HEK293 (cell line): ENCODE measurements around the gene ANKRD44.

Experiments used
- CTCF ChIA-PET: fragments of 350-600 bp; formaldehyde crosslinking; extraction: SDS; loops from one replicate; lab custom pipeline; 2021; ENCODE audit warnings: antibody characterized with exemption; lab: Yijun Ruan, JAX
- POLR2A ChIA-PET: fragments of 300-600 bp; formaldehyde crosslinking; extraction: SDS; loops from one replicate; lab custom pipeline; 2020; ENCODE audit warnings: antibody characterized with exemption, inconsistent platforms; lab: Yijun Ruan, JAX
- H3K27ac ChIP-seq: fragments of 200-500 bp; sonication (Bioruptor generic); 2 replicates; pipeline ENCODE4 v1.5.1; 2014; ENCODE audit warnings: low read depth, low read length, control low read depth, inconsistent platforms; ENCODE audit errors: extremely low read depth
- H3K36me3 ChIP-seq, 2 experiments: fragments of 200-500 bp in 1 of 2; sonication (Bioruptor generic) in 1 of 2; 1 replicate in 1 of 2; 2 replicates in 1 of 2; pipeline ENCODE4 v1.5.1; 2014 to 2017; ENCODE audit warnings: inconsistent platforms in 2 of 2, low read length in 2 of 2; ENCODE audit not compliant: control insufficient read depth in 2 of 2, insufficient read depth in 1 of 2
- H3K4me1 ChIP-seq: fragments of 200-500 bp; sonication (Bioruptor generic); 2 replicates; pipeline ENCODE4 v1.5.1; 2014; ENCODE audit warnings: mild to moderate bottlenecking, low read length, inconsistent platforms; ENCODE audit not compliant: control insufficient read depth, insufficient read depth
- H3K4me3 ChIP-seq: 2 replicates; pipeline ENCODE4 v1.5.1; 2011; ENCODE audit warnings: low read depth, mild to moderate bottlenecking, control low read depth, low read length, moderate library complexity
- H3K9me3 ChIP-seq: fragments of 200-500 bp; sonication (Bioruptor generic); 2 replicates; pipeline ENCODE4 v1.5.1; 2014; ENCODE audit warnings: low read depth, low read length, inconsistent platforms; ENCODE audit not compliant: control insufficient read depth, insufficient read depth
- EGR2 ChIP-seq: fragments of 450-650 bp; formaldehyde crosslinking; IDR thresholded peaks from 2 replicates; pipeline ENCODE4 v1.5.1; 2016; ENCODE audit warnings: low read depth, missing biosample characterization, missing genetic modification characterization
- GLI2 ChIP-seq: fragments of 450-650 bp; formaldehyde crosslinking; IDR thresholded peaks from 2 replicates; pipeline ENCODE4; 2017; ENCODE audit warnings: missing biosample characterization, missing genetic modification characterization, low read depth, borderline replicate concordance
- OVOL3 ChIP-seq: fragments of 450-650 bp; formaldehyde crosslinking; IDR thresholded peaks from 2 replicates; pipeline ENCODE4 v1.5.1; 2016; ENCODE audit warnings: missing biosample characterization, missing genetic modification characterization
- SCRT2 ChIP-seq: fragments of 450-650 bp; formaldehyde crosslinking; IDR thresholded peaks from 2 replicates; pipeline ENCODE4 v1.5.1; 2016; ENCODE audit warnings: missing biosample characterization, missing genetic modification characterization
- ZBTB1 ChIP-seq: fragments of 450-650 bp; formaldehyde crosslinking; IDR thresholded peaks from 2 replicates; pipeline ENCODE4 v1.5.1; 2016; ENCODE audit warnings: missing biosample characterization, missing genetic modification characterization
- ZFP69B ChIP-seq: fragments of 450-650 bp; formaldehyde crosslinking; IDR thresholded peaks from 2 replicates; pipeline ENCODE4 v1.5.1; 2016; ENCODE audit warnings: missing biosample characterization, missing genetic modification characterization
- ZNF174 ChIP-seq: fragments of 450-650 bp; formaldehyde crosslinking; IDR thresholded peaks from 2 replicates; pipeline ENCODE4 v1.5.0; 2017; ENCODE audit warnings: missing biosample characterization, mild to moderate bottlenecking, missing genetic modification characterization
- ZNF214 ChIP-seq: fragments of 450-650 bp; formaldehyde crosslinking; IDR thresholded peaks from 2 replicates; pipeline ENCODE4 v1.5.1; 2017; ENCODE audit warnings: missing biosample characterization, mild to moderate bottlenecking, missing genetic modification characterization, borderline replicate concordance
- ZNF354C ChIP-seq: fragments of 450-650 bp; formaldehyde crosslinking; IDR thresholded peaks from 2 replicates; pipeline ENCODE4 v1.5.1; 2016; ENCODE audit warnings: missing biosample characterization, missing genetic modification characterization, low read depth, borderline replicate concordance
- ZNF416 ChIP-seq: fragments of 450-650 bp; formaldehyde crosslinking; IDR thresholded peaks from 2 replicates; pipeline ENCODE4 v1.5.1; 2016; ENCODE audit warnings: missing biosample characterization, missing genetic modification characterization
- ZNF501 ChIP-seq: fragments of 450-650 bp; formaldehyde crosslinking; IDR thresholded peaks from 2 replicates; pipeline ENCODE4 v1.5.1; 2016; ENCODE audit warnings: missing biosample characterization, missing genetic modification characterization
- ZNF596 ChIP-seq: fragments of 450-650 bp; IDR thresholded peaks from 2 replicates; pipeline ENCODE4 v1.5.0; 2018; ENCODE audit warnings: missing biosample characterization, mild to moderate bottlenecking, missing genetic modification characterization, moderate library complexity
- ZNF621 ChIP-seq: fragments of 450-650 bp; formaldehyde crosslinking; IDR thresholded peaks from 2 replicates; pipeline ENCODE4 v1.5.1; 2017; ENCODE audit warnings: missing biosample characterization, missing genetic modification characterization
- ZNF747 ChIP-seq: fragments of 450-650 bp; formaldehyde crosslinking; IDR thresholded peaks from 2 replicates; pipeline ENCODE4 v1.5.1; 2016; ENCODE audit warnings: missing biosample characterization, missing genetic modification characterization
- ZXDB ChIP-seq: fragments of 450-650 bp; formaldehyde crosslinking; IDR thresholded peaks from 2 replicates; pipeline ENCODE4 v1.5.1; 2016; ENCODE audit warnings: missing biosample characterization, missing genetic modification characterization
- TF ChIP-seq, protein P1 (sequence below): fragments of 450-650 bp; formaldehyde crosslinking; IDR thresholded peaks from 2 replicates; pipeline ENCODE4 v1.5.1; 2017; ENCODE audit warnings: missing biosample characterization, missing genetic modification characterization
- TF ChIP-seq, protein P2 (sequence below): fragments of 450-650 bp; formaldehyde crosslinking; conservative IDR thresholded peaks from 2 replicates; pipeline ENCODE4 v1.5.1; 2016; ENCODE audit warnings: low read depth, missing biosample characterization, missing genetic modification characterization
- TF ChIP-seq, protein P3 (sequence below): fragments of 450-650 bp; formaldehyde crosslinking; IDR thresholded peaks from 2 replicates; pipeline ENCODE4 v1.5.1; 2016; ENCODE audit warnings: missing biosample characterization, missing genetic modification characterization
- TF ChIP-seq, protein P4 (sequence below): fragments of 450-650 bp; formaldehyde crosslinking; IDR thresholded peaks from 2 replicates; pipeline ENCODE4 v1.5.1; 2017; ENCODE audit warnings: missing biosample characterization, missing genetic modification characterization
- TF ChIP-seq, protein P5 (sequence below): fragments of 450-650 bp; formaldehyde crosslinking; IDR thresholded peaks from 2 replicates; pipeline ENCODE4 v1.5.1; 2016; ENCODE audit warnings: missing biosample characterization, missing genetic modification characterization

Gene ANKRD44

DNA sequence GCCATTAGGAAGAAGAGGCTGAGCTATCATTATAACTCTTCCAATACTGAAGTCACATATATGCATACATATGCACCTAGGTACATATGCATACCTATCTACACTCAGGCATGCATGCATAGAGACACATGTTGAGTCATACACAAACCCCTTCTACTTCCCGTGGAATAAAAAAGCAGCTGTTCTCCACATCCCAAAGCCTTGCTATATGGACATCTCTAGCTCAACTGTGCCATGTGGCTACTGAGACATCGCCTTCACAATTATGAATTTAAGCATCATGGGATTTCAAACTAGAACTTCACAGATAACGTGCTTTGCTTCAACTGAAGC, 120.5 kb downstream of the ANKRD44 start (continued):
- TF ChIP-seq, protein P1, sequence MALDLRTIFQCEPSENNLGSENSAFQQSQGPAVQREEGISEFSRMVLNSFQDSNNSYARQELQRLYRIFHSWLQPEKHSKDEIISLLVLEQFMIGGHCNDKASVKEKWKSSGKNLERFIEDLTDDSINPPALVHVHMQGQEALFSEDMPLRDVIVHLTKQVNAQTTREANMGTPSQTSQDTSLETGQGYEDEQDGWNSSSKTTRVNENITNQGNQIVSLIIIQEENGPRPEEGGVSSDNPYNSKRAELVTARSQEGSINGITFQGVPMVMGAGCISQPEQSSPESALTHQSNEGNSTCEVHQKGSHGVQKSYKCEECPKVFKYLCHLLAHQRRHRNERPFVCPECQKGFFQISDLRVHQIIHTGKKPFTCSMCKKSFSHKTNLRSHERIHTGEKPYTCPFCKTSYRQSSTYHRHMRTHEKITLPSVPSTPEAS (tag by site-specific recombination): no peak
- TF ChIP-seq EGR2 (no peak), ZNF214 (no peak), GLI2 (tag by site-specific recombination) (no peak), ZXDB (tag by site-specific recombination) (no peak), ZBTB1 (tag by site-specific recombination) (no peak), ZNF747 (tag by site-specific recombination) (no peak)
- TF ChIP-seq, protein P2, sequence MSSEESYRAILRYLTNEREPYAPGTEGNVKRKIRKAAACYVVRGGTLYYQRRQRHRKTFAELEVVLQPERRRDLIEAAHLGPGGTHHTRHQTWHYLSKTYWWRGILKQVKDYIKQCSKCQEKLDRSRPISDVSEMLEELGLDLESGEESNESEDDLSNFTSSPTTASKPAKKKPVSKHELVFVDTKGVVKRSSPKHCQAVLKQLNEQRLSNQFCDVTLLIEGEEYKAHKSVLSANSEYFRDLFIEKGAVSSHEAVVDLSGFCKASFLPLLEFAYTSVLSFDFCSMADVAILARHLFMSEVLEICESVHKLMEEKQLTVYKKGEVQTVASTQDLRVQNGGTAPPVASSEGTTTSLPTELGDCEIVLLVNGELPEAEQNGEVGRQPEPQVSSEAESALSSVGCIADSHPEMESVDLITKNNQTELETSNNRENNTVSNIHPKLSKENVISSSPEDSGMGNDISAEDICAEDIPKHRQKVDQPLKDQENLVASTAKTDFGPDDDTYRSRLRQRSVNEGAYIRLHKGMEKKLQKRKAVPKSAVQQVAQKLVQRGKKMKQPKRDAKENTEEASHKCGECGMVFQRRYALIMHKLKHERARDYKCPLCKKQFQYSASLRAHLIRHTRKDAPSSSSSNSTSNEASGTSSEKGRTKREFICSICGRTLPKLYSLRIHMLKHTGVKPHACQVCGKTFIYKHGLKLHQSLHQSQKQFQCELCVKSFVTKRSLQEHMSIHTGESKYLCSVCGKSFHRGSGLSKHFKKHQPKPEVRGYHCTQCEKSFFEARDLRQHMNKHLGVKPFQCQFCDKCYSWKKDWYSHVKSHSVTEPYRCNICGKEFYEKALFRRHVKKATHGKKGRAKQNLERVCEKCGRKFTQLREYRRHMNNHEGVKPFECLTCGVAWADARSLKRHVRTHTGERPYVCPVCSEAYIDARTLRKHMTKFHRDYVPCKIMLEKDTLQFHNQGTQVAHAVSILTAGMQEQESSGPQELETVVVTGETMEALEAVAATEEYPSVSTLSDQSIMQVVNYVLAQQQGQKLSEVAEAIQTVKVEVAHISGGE (tag by site-specific recombination): no peak
- TF ChIP-seq, protein P3, sequence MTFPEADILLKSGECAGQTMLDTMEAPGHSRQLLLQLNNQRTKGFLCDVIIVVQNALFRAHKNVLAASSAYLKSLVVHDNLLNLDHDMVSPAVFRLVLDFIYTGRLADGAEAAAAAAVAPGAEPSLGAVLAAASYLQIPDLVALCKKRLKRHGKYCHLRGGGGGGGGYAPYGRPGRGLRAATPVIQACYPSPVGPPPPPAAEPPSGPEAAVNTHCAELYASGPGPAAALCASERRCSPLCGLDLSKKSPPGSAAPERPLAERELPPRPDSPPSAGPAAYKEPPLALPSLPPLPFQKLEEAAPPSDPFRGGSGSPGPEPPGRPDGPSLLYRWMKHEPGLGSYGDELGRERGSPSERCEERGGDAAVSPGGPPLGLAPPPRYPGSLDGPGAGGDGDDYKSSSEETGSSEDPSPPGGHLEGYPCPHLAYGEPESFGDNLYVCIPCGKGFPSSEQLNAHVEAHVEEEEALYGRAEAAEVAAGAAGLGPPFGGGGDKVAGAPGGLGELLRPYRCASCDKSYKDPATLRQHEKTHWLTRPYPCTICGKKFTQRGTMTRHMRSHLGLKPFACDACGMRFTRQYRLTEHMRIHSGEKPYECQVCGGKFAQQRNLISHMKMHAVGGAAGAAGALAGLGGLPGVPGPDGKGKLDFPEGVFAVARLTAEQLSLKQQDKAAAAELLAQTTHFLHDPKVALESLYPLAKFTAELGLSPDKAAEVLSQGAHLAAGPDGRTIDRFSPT: no peak

DNA sequence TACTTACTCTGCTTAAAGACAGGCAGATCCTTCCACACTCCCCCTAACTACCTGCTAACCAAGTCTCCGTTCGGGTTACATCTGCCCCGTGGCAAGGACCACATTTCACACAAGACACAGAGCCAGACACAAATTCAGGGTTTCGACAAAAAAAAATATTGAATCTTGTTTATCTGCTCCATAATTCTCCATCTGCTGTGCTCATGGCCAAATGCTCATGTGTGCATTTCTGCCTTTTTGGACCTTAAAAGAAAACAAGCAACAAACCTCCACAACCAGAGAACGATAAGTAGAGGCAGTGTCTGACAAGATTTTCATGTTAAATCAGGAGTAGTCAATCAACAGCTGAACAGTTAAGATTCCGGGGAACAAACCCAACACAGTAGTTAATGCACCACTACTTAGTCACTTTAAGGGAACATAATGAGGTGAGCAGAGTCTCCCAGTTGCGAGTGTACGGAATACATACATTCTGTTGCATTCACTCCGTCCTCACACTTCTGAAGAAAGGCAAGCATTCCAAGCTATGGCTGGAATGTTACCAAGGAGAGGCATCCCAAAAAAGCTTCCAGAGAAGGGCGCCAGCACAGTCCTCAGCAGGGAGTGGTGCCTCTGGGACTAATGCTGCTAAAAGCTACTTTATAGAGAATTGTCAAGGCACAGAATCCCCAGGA, 121.0 kb downstream of the ANKRD44 start:
- no peaks in the 10 kb centered on the region for H3K4me1 ChIP-seq
- TF ChIP-seq ZNF174 (tag by site-specific recombination) (no peak), ZNF621 (no peak), ZNF354C (tag by site-specific recombination) (no peak), OVOL3 (tag by site-specific recombination) (no peak), SCRT2 (no peak), ZNF501 (tag by site-specific recombination) (no peak), ZFP69B (tag by site-specific recombination) (no peak), ZNF416 (tag by site-specific recombination) (no peak), ZNF596 (no peak)
- TF ChIP-seq, protein P4, sequence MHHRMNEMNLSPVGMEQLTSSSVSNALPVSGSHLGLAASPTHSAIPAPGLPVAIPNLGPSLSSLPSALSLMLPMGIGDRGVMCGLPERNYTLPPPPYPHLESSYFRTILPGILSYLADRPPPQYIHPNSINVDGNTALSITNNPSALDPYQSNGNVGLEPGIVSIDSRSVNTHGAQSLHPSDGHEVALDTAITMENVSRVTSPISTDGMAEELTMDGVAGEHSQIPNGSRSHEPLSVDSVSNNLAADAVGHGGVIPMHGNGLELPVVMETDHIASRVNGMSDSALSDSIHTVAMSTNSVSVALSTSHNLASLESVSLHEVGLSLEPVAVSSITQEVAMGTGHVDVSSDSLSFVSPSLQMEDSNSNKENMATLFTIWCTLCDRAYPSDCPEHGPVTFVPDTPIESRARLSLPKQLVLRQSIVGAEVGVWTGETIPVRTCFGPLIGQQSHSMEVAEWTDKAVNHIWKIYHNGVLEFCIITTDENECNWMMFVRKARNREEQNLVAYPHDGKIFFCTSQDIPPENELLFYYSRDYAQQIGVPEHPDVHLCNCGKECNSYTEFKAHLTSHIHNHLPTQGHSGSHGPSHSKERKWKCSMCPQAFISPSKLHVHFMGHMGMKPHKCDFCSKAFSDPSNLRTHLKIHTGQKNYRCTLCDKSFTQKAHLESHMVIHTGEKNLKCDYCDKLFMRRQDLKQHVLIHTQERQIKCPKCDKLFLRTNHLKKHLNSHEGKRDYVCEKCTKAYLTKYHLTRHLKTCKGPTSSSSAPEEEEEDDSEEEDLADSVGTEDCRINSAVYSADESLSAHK (tag by site-specific recombination): no peak
- TF ChIP-seq, protein P5, sequence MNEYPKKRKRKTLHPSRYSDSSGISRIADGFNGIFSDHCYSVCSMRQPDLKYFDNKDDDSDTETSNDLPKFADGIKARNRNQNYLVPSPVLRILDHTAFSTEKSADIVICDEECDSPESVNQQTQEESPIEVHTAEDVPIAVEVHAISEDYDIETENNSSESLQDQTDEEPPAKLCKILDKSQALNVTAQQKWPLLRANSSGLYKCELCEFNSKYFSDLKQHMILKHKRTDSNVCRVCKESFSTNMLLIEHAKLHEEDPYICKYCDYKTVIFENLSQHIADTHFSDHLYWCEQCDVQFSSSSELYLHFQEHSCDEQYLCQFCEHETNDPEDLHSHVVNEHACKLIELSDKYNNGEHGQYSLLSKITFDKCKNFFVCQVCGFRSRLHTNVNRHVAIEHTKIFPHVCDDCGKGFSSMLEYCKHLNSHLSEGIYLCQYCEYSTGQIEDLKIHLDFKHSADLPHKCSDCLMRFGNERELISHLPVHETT (tag by site-specific recombination): no peak
- POLR2A ChIA-PET: no interaction called here
- CTCF ChIA-PET: interaction anchor here (0.6 to 3.5 kb wide), 12 partner anchors 9 to 997 kb away, joined by 3 to 20 read pairs (median 4); no protein-coding TSS in a partner anchor
- no peaks in the 10 kb centered on the region for H3K36me3 ChIP-seq
- no peaks in the 10 kb centered on the region for H3K9me3 ChIP-seq
- H3K27ac ChIP-seq: no peak overlapping the region
- no peak overlapping the region for H3K4me3 ChIP-seq
